Measurements from ENCODE around the gene LFNG. TPM values are rescaled to one million over a fixed set of nuclear protein-coding genes. Genes with fewer than 3 reads are reported as not detected.

The LFNG gene
- total RNA-seq (2022; extraction: Qiagen RNA extraction): 8.2 to 17.8 TPM (median 17.1 TPM) in 5 replicates

DNA sequence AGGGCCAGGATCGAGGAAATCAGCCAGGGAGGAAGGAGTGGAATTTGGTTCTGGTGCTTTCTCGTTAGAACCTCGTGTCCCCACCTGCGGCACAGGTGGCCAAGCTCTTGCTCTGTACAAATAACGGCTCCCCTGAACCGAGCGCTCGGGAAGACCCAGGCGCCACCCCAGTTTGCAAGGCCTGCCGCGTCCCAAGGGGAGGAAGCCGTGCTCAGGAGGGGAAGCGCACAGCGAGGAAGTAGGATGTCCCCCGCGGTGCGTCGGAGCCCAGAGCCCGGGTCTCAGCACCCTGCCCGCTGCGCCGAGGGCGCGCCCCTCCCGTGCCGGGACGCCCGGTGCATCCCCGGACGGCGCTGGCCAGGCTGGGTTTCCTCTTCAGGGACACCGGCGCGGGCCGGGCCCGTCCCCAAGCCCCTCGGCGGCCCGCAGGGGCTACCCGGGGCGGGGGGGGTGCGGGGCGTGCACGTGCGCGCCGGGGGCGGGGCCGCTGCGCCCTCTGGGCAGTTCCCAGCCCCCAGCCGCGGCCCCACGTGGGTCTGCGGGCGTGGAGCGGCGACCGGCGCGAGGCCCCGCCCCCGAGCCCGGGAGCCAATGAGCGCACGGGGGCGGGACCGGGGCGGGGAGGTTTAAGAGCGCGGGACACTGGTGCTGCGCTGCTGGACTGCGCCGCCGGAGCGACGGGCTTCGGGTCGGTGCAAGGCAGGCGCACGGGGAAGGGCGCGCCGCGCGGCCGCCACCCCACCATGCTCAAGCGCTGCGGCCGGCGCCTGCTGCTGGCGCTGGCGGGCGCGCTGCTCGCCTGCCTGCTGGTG, at the start of gene LFNG:
Gene LFNG, plus strand, starts transcription at position 656 of the 812 bp plus-strand sequence. Its CDS starts 88 bp downstream, at position 744.

GRCh38 chr7:2476298-2476697, 43.3 kb upstream of the LFNG start, which contains the start of gene GRIFIN:
Gene GRIFIN, minus strand, starts transcription at chr7:2476398. Its CDS starts 15 bp downstream, at chr7:2476383.

GRCh38 chr7:2555121-2556052, 35.8 kb downstream of the LFNG start, which contains the start of gene BRAT1:
Gene BRAT1, minus strand, starts transcription at chr7:2555524. Its CDS starts 1,093 bp downstream, at chr7:2554431.

GRCh38 chr7:2558629-2559282, 39.2 kb downstream of the LFNG start, which contains the start of gene IQCE:
Gene IQCE, plus strand, starts transcription at chr7:2558979. Its CDS starts 203 bp downstream, at chr7:2559182.

Other genes with a start within 250 kb of the LFNG start
- gene SNX8, start 205.3 kb upstream of the LFNG start, total RNA-seq (2022; extraction: Qiagen RNA extraction): 37.4 to 85.1 TPM (median 77.1 TPM) in 5 replicates
- gene EIF3B, start 164.9 kb upstream of the LFNG start, total RNA-seq (2022; extraction: Qiagen RNA extraction): 223 to 263 TPM (median 224 TPM) in 5 replicates
- gene CHST12, start 116.2 kb upstream of the LFNG start, total RNA-seq (2022; extraction: Qiagen RNA extraction): 7.8 to 16.3 TPM (median 12.4 TPM) in 5 replicates
- not detected in 5 replicates for gene GRIFIN, start 43.4 kb upstream of the LFNG start, total RNA-seq (2022; extraction: Qiagen RNA extraction)
- gene BRAT1, start 35.8 kb downstream of the LFNG start, total RNA-seq (2022; extraction: Qiagen RNA extraction): 24.3 to 40.7 TPM (median 39.4 TPM) in 5 replicates
- 9.7 to 14.7 TPM (median 13.8 TPM) in 5 replicates for gene IQCE, start 39.2 kb downstream of the LFNG start, total RNA-seq (2022; extraction: Qiagen RNA extraction)
- 38.2 to 65.1 TPM (median 62.2 TPM) in 5 replicates for gene TTYH3, start 112.2 kb downstream of the LFNG start, total RNA-seq (2022; extraction: Qiagen RNA extraction)
- gene AMZ1, start 168.4 kb downstream of the LFNG start, total RNA-seq (2022; extraction: Qiagen RNA extraction): 0.02 to 0.06 TPM in 2 of 5 replicates, not detected in the others